IPS DF 19.7 (cell line): ENCODE data around the gene KRTAP4-4.
"Not testable (repeated sequence)": the region's sequence is repeated elsewhere in the genome, so short reads cannot be mapped to it uniquely, and the experiment has no call there.

Experiments used
- DNase-seq: peaks from one replicate; pipeline ENCODE4 v3.0.0-alpha.2; 2013; ENCODE audit warnings: low read depth, low spot score

KRTAP4-4 gene

GRCh38 chr17:41160648-41161047 is at the start of gene KRTAP4-4:
TSS of gene KRTAP4-4 (minus strand) at chr17:41160748. CDS start at chr17:41160691, 57 bp downstream.
- DNase-seq, result no peak

DNA sequence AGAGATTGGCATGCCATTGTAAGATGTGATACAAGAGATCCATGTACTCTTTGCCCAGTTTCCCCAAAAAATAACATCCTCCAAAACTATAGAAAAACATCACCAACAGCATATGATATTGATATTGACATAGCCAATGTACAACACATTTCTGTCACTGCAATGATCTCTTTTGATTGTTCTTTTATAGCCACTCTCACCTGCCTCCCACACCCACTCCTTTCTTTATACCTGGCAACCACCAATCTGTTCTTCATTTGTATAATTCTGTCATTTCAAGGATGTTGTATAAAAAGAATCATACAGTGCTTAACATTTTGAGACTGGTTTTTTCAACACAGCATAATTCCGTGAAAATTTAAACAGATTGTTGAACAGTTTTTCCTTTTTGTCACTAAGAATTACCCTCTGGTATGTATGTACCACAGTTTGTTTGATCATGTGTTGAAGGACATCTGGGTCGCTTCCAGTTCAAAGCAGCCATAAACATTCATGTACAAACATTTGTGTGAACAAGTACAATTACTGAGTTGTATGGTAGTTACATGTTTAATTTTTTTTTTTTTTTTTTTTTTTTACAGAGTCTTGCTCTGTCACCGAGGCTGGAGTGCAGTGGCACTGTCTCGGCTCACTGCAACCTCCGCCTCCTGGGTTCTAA is 39.0 kb upstream of the KRTAP4-4 start:
- DNase-seq, result no peak

DNA sequence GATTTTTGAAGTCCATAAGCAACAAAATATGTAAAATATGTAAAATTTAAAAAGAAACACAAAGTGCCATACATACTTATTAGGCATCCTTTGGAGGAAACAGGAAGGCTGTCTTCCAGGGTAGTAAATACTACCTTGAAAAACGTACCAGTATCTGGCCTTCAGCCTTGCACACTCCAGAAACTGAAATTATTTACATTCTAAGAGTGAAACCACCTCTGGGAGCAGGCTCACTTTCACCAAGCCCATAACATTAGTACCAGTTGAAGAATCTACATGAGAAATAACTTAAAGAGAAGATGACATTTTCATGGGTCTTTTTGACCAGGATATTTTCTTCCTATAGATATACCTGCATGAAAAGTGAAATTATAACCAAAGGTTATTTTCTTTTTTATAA is 35.5 kb upstream of the KRTAP4-4 start:
- DNase-seq, result no peak

- no peak for DNase-seq
Measured at GRCh38 chr17:41190328-41190727, 29.8 kb upstream of the KRTAP4-4 start.

DNA sequence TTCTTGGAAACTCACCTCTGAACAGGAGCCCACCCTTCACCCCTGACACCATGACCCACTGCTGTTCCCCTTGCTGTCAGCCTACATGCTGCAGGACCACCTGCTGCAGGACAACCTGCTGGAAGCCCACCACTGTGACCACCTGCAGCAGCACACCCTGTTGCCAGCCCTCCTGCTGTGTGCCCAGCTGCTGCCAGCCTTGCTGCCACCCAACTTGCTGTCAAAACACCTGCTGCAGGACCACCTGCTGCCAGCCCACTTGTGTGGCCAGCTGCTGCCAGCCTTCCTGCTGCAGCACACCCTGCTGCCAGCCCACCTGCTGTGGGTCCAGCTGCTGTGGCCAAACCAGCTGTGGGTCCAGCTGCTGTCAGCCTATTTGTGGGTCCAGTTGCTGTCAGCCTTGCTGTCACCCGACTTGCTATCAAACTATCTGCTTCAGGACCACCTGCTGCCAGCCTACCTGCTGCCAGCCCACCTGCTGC is 29.3 kb upstream of the KRTAP4-4 start, which contains the start of gene KRTAP9-1:
Gene KRTAP9-1 (plus strand): TSS at position 51 of the 482 bp plus-strand sequence. CDS start 0 bp downstream, at position 51.
- not testable (repeated sequence) for DNase-seq

DNA sequence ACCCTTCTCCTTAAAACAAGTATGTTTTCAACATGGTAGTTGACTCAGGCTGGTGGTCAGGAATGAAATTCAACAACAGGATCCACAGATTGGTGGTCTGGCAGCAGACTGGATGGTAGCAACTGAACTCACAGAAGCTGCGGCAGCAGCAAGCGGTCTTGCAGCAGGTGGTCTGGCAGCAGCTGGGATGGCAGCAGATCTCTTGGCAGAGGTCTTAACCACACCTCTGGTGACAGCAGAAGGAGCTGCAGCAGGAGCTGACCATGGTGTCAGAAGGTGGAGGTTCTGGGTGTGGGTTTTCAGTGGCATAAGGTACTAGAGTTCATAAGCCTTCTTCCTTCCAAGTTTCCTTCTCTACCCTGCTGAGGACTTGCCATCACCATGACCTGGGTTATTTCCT is 26.3 kb upstream of the KRTAP4-4 start:
- DNase-seq, result no peak

- DNase-seq, result no peak
Measured at GRCh38 chr17:41185001-41185400, 24.5 kb upstream of the KRTAP4-4 start.

- DNase-seq, result no peak
Measured at GRCh38 chr17:41184480-41184961, 24.0 kb upstream of the KRTAP4-4 start, which contains the start of gene KRTAP4-1. TSS of gene KRTAP4-1 (minus strand) at chr17:41184911. CDS start at chr17:41184854, 57 bp downstream.

GRCh38 chr17:41178843-41179616 is 18.5 kb upstream of the KRTAP4-4 start:
- no peak for DNase-seq

DNA sequence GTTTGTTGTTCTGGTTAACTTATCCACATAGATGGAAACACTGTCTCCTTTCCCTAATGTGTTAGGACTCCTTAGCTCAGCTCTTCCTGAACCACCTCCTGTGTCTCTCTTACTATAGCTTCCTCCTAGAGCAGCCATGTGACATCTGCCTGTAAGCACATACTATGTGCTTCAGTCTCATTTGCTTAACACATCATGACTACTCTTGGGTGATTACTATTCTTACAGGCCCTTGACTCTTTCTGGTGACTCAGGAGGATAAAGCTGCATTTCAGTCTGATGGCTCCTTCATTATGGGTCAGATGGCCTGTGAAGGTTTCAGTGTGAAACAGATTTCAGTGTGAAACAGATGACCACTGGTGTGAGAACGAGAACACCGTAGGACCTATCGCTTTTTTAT is 17.8 kb upstream of the KRTAP4-4 start:
- DNase-seq, result no peak

DNA sequence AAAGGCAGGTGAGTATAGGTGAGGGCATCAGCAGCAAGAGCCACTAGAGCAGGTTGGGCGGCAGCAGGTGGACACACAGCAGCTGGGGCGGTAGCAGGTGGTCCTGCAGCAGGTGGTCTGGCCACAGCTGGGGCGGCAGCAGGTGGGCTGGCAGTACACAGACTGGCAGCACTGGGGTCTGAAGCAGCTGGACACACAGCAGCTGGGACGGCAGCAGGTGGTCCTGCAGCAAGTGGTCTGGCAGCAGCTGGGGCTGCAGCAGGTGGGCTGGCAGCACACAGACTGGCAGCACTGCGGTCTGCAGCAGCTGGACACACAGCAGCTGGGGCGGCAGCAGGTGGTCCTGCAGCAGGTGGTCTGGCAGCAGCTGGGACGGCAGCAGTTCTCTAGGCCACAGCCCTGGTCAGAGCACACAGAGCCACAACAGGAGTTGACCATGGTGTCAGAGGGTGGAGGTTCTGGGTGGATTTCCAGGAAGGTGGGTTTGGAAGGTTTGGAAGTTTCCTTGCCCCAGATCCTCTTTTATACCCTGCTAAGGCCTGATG is 17.3 kb upstream of the KRTAP4-4 start, which contains the start of gene KRTAP4-2:
Gene KRTAP4-2 (minus strand): TSS at position 495 of the 545 bp plus-strand sequence. CDS start 57 bp downstream, at position 438.
- DNase-seq, result no peak

GRCh38 chr17:41176744-41177387 is 16.3 kb upstream of the KRTAP4-4 start:
- no peak for DNase-seq

DNA sequence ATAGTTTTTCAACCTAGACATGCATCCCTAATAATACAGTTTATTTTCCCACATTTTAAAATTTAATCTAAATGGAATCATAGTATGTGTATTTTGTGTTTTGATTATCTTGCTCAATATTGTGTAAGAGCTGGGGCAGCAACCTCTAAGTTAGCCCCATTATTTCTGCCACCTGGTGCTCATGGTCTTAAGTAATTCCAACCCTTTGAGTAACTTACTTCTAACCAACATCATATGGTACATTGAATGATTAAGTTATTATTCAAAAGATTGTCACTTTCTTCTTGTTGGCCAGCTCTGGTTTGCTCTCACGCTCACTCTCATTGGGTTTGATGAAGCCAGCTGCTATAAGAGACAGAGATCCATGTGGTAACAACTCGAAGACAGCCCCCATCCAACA is 11.3 kb upstream of the KRTAP4-4 start:
- no peak for DNase-seq

GRCh38 chr17:41168121-41168520 is 7.6 kb upstream of the KRTAP4-4 start, which contains the start of gene KRTAP4-3:
TSS of gene KRTAP4-3 (minus strand) at chr17:41168221. CDS start at chr17:41168172, 49 bp downstream.
- DNase-seq, result no peak

GRCh38 chr17:41167561-41167960 is 7.0 kb upstream of the KRTAP4-4 start:
- DNase-seq, result no peak

- no peak for DNase-seq
Measured at GRCh38 chr17:41163828-41164227, 3.3 kb upstream of the KRTAP4-4 start.

GRCh38 chr17:41160190-41160589 is 358 bp downstream of the KRTAP4-4 start:
- DNase-seq, result not testable (repeated sequence)

GRCh38 chr17:41153856-41154255 is 6.7 kb downstream of the KRTAP4-4 start:
- DNase-seq, result no peak

DNA sequence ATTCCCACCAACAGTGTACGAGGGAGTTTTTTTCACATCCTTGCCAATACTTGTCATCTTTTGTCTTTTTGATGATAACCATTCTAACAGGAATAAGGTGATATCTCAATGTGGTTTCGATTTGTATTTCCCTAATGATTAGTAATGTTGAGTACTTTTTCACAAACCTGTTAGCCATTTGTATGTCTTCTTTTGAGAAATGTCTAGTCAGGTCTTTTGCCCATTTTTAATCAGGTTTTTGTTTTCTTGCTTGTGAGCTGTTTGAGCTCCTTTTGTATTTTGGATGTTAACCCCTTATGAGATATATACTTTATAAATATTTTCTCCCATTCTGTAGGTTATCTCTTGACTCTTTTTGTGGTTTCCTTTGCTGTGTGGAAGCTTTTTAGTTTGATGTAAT is 9.0 kb downstream of the KRTAP4-4 start:
- no peak for DNase-seq

GRCh38 chr17:41150026-41150425 is 10.5 kb downstream of the KRTAP4-4 start:
- DNase-seq, result no peak

- no peak for DNase-seq
Measured at GRCh38 chr17:41149652-41149985, 10.9 kb downstream of the KRTAP4-4 start, which contains the start of gene KRTAP4-5. TSS of gene KRTAP4-5 (minus strand) at chr17:41149825. CDS start at chr17:41149767, 58 bp downstream.
